H1 (cell line): ENCODE measurements around the gene CTSA. TPM values are rescaled to one million over a fixed set of nuclear protein-coding genes. Genes with fewer than 3 reads are reported as not detected.

Experiments
- ATF2 ChIP-seq: IDR thresholded peaks from 2 replicates; pipeline ENCODE4 v1.6.1; 2012; ENCODE audit warnings: low read length, inconsistent platforms
- CREB1 ChIP-seq: IDR thresholded peaks from 2 replicates; pipeline ENCODE4 v1.6.1; 2012; ENCODE audit warnings: inconsistent platforms
- KDM4A ChIP-seq: IDR thresholded peaks from one replicate; pipeline ENCODE4 v1.7.1; 2012; ENCODE audit warnings: low read depth, mild to moderate bottlenecking, moderate library complexity, low read length, inconsistent platforms; ENCODE audit not compliant: severe bottlenecking
- MAX ChIP-seq: IDR thresholded peaks from 2 replicates; pipeline ENCODE4 v1.6.1; 2012; ENCODE audit warnings: inconsistent platforms
- TEAD4 ChIP-seq: IDR thresholded peaks from 2 replicates; pipeline ENCODE4 v1.6.1; 2012; ENCODE audit warnings: low read depth, low read length, inconsistent platforms, mixed read lengths
- ZNF274 ChIP-seq: IDR thresholded peaks from 2 replicates; pipeline ENCODE4 v1.7.0; 2012; ENCODE audit warnings: low read length, borderline replicate concordance; ENCODE audit errors: extremely low read depth
- polyA plus RNA-seq, 7 experiments: library from polyadenylated mRNA; depleted of rRNA in 3 of 7; stranded (reverse) in 5 of 7; unstranded in 2 of 7; fragments of >200 nt in 5 of 7; fragments of 200-250 nt in 2 of 7; gene quantifications; 1 replicate in 5 of 7; 2 replicates in 1 of 7; 4 replicates in 1 of 7; pipeline versions ENCODE4 v1.2.1 to v1.2.3, GENCODE V29; 2011 to 2013; ENCODE audit warnings: missing spikeins in 2 of 7, mixed read lengths in 2 of 7
- total RNA-seq: library from RNA; stranded (reverse); fragmentation: NEBNext Ultra II Directional; extraction: Animal tissue kit (Norgen Biotek cat#: 25700); gene quantifications from 2 replicates; pipeline ENCODE4 v1.2.1, GENCODE V29; 2021

The CTSA gene
- total and polyA plus RNA-seq, 2 of the 8 experiments (the other 6 are each of a cell fraction or from before 2014, with no cell fraction given) = 49.7 to 74.0 TPM

- no peak for TF ChIP-seq TEAD4
- no peak for TF ChIP-seq KDM4A
- TF ChIP-seq ATF2 = no peak
- TF ChIP-seq MAX = no peak
- no peak for TF ChIP-seq CREB1
- TF ChIP-seq ZNF274 = no peak
Measured at GRCh38 chr20:45909336-45909808, 18.2 kb downstream of the CTSA start (continued).
